T-helper 1 cell (primary cell): Measurements from ENCODE around the gene RBM45.

ENCODE experiments used
- DNase-seq, 5 donors: peaks; one replicate each; pipeline ENCODE4 v3.0.0-alpha.2; 2012 to 2020

Gene RBM45

DNA sequence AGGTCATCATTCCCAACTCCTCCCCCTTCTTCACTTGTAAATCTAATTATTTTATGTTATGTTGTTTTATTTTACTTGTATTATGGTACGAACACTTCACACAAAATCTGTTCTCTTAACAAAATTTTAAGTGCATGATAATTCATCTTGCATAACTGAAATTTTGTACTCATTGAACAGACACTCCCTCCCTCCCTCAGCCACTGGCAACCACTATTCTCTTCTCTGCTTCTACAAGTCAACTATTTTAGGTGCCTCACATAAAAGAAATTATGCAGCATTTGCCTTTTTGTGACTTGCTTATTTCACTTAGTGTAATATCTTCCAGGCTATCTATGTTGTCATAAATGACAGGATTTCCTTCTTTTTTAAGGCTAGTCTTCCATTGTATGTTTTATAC lies 51.7 kb downstream of the RBM45 start:
- DNase-seq, result no peak

DNA sequence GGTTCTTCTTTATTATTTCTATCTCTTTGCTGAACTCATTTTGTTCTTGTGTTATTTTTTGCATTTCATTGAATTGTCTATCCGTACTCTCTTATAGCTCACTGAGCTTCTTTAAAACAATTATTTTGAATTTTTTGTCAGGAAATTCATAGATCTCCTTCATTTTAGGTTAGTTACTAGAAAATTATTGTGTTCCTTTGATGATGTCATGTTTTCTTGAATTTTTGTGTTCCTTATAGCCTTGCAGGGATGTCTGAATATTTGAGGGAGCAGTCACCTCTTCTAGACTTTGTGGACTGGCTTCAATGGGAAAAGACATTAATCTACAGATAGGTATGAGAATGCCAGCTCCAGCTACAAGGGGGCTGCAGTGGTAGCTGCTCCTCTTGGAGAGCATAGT lies 61.4 kb downstream of the RBM45 start:
- DNase-seq, result no peak

- DNase-seq, result no peak
These were observed 64.9 kb downstream of the RBM45 start for GRCh38 chr2:178177066-178177679.
